GM18526 (cell line): Measurements from ENCODE around the gene GANAB.

ENCODE experiments used
- POLR2A ChIP-seq: IDR thresholded peaks from 3 replicates; pipeline ENCODE4 v1.6.1; 2011; ENCODE audit not compliant: insufficient read length; ENCODE audit errors: extremely low read depth

The GANAB gene

GRCh38 chr11:62648185-62648966 lies 2.0 kb upstream of the GANAB start:
- no peak for TF ChIP-seq POLR2A

DNA sequence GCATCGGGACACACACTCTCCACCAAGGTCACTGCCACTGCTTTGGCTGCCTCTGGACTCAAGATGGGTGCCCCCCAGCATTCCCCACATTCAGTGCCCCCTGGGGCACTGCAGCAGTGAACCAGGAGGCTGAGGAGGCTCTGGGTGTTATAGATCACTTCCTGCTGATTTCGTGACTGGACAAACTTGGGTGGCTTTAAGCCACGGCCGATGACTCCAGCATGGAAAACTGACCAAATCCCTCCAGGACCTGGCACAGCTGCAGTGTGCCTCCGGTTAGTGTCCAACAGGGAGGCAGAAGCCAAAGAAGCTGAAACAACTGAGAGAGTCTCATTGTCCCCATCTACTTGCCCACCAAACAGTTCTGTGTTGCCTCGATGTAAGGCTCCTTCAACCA lies 1.2 kb upstream of the GANAB start:
- TF ChIP-seq POLR2A, result no peak

DNA sequence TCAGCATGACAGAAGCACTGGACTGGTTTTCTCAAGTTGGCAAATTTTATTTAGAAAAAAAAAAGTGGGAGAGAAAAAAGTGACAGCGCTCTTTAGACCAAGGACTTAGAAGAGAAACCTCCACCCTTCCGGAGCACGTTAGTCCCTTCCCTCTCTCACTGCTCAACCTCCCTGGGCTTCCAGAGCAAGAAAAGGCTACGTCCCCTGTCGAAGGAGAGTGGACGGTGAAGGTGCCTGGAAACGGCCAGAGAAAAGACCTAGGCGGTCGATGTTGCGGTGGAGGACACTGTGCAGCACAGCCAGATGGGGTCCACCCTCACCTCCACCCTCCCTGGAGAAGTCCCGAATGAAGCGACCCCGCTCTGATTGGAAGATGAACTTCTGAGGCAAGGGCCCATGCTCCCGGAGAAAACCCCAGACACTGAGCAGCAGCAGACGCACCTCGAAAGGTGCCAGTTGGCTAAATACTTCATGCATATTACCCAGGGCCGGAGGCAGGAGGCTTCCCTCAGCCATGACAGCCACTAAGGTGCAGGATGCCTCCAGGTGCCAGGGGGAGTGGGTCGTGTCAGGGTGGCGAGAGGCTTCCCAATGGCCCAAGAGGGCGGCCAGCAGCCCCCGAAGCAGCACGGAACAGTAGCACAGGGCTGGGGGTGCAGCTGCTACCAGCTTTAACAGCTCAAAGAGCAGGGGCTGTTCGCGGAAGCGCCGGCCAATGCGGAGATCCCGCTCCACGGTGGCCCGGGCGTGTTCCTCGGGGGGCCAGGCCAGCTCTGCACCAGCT lies 604 bp upstream of the GANAB start:
- TF ChIP-seq POLR2A, result no peak

DNA sequence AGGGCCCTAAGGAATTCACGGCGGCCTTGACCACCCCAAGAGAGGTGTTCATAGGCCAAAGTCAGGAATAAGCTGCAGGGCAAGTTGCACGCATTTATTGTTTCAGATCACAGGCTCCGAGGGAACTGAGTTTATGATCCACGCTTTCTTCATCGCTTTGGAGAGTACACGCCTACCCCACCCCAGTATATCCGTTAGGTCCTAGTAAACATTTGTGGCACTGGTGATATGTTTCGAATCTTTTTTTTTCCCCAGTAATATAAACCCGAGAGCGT lies 805 bp downstream of the GANAB start:
- no peak for TF ChIP-seq POLR2A

DNA sequence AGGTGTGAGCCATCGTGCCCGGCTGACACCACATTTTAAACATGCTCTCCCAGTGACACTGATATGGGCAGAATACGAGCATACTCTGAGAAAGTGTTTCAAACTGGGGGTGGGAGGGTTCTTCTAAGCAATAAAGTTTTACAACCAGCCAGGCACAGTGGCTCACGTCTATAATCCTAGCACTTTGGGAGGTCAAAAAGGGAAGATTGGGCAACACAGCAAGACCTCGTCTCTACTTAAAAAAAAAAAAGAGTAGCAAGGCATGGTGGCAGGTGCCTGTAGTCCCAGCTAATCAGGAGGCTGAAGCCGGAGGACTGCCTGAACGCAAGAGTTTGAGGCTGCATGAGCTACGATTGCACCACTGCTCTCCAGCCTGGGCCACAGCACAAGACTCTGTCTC lies 2.2 kb downstream of the GANAB start:
- no peak for TF ChIP-seq POLR2A

DNA sequence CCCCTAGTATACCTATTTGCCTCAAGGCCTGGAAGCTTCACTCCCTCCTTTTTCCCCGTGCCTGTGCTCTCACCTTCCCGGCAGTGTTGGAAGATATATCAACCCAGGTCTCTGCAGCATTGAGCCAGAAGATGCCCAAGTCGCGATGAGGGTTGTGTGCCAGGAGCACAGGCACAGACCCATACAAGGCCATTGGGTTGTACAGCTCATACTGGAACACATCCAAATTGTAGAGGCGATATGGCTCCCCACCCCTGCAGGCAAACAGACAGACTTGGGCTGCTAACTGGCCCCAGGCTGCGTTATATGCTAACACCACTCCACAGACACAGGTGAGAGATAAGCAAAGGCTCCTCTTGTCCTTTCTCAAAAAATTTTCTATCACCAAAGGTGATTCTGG lies 13.9 kb downstream of the GANAB start:
- no peak for TF ChIP-seq POLR2A

GRCh38 chr11:62627713-62628112 lies 18.7 kb downstream of the GANAB start:
- TF ChIP-seq POLR2A, result no peak

DNA sequence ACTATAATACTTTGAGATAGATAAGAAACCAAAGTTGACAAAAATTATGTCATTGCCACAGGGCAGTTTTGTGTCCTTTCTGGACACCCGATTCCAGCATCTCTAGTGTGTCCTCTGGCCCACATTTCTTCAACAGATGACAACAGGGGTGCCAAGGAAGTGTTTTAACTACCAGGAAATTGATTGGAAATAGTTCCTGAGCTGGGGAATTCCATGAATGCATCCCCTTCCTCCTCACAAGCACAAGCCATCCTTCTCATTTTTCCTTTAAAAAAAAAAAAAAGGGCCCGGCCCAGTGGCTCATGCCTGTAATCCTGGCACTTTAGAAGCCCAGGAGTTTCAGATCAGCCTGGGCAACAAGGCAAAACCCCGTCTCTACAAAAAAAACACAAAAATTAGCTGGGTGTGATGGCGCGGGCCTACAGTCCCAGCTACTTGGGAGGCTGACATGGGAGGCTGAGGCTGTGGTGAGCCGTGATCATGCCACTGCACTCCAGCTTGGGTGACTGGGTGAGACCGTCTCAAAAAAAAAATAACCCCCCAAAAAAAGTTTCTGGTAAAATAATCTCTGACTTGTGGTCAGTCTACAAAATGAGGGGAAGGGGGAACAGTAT lies 23.8 kb downstream of the GANAB start:
- TF ChIP-seq POLR2A, result no peak

DNA sequence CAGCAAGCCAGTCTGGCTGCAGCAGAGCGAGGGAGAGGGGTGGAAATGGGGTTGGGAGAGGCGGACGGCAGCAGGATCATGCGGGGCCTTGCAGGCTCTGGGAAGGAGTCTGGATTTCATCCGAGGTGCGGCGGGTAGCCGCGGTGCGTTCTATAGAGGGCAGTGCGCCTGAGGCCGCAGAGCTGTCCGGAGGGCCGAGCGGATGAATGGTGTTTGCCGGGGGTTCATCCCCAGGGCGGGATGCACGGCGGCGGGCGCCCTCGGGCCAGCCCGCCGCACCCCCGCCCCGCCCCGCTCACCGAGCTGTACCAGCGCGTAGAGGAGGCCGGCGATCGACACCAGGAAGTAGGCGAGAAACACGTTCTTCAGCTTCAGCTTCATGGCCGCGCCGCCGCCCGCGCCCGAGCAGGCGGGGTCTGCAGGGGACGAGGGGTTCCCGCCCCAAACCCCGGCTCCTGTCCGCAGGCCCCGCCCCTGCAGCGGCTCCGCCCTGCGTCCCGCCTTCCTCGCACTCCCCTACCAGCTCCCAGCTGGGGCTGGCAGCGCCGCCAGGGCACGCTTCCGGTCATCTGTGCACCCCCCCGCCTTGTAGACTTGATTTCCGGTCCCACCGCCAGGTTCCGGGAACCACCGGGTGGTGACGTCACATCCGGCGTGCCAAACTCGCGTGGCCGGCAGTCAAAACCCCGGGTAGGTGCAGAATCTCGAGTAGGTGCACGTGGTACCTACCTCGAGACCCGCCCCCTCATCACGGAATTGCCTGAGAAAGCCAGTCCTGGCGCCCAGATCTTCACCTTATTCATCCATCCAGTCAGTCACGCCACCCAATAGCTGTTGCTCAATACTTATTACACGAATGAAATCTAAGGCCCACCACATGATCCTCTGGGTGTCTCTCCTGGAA lies 24.6 kb downstream of the GANAB start, which contains the start of gene B3GAT3:
Gene B3GAT3 (minus strand): TSS at position 420 of the 904 bp plus-strand sequence. CDS start 39 bp downstream, at position 381.
- TF ChIP-seq POLR2A, result peak; percentile 84

- TF ChIP-seq POLR2A, result no peak
These were observed 25.3 kb downstream of the GANAB start for GRCh38 chr11:62621027-62621566.

- no peak for TF ChIP-seq POLR2A
These were observed 30.9 kb downstream of the GANAB start for GRCh38 chr11:62615521-62615920.

GRCh38 chr11:62614275-62614674 lies 32.1 kb downstream of the GANAB start:
- no peak for TF ChIP-seq POLR2A

DNA sequence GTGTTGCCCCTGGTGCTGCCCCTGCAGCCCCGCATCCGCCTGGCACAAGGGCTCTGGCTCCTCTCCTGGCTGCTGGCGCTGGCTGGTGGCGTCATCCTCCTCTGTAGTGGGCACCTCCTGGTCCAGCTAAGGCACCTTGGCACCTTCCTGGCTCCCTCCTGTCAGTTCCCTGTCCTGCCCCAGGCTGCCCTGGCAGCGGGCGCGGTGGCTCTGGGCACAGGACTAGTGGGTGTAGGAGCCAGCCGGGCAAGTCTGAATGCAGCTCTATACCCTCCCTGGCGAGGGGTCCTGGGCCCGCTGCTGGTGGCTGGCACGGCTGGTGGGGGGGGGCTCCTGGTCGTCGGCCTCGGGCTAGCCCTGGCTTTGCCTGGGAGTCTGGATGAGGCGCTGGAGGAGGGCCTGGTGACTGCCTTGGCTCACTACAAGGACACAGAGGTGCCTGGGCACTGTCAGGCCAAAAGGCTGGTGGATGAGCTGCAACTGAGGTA lies 33.1 kb downstream of the GANAB start:
- TF ChIP-seq POLR2A, result no peak

- TF ChIP-seq POLR2A, result no peak
These were observed 33.8 kb downstream of the GANAB start, which contains the start of the genes EML3 and ROM1 for GRCh38 chr11:62612366-62613290. TSS of gene EML3 (minus strand) at chr11:62612775. CDS start at chr11:62612457, 318 bp downstream. TSS of gene ROM1 (plus strand) at chr11:62613257. CDS start at chr11:62613282, 25 bp downstream.
